WTC11 (cell line): ENCODE results near the gene SGK2. TPM values are rescaled to one million over a fixed set of nuclear protein-coding genes. Genes with fewer than 3 reads are reported as not detected.
"Not testable (repeated sequence)": the region's sequence is repeated elsewhere in the genome, so short reads cannot be mapped to it uniquely, and the experiment has no call there.

Experiments
- ATAC-seq: fragments of 200-7000 bp; cut with Tn5 transposase; 2 replicates; pipeline ENCODE4 v1.10.0; 2021; ENCODE audit warnings: mild to moderate bottlenecking, moderate library complexity
- CTCF ChIA-PET: fragments of 300-600 bp; sonication (Branson Sonifier 250); formaldehyde crosslinking; loops from one replicate; lab custom pipeline; 2021; ENCODE audit warnings: antibody characterized with exemption; lab: Charles Lee
- POLR2A ChIA-PET: fragments of 350-600 bp; sonication (Branson Sonifier 250); formaldehyde crosslinking; loops from one replicate; lab custom pipeline; 2021; ENCODE audit warnings: antibody characterized with exemption; lab: Charles Lee
- DNase-seq: peaks from one replicate; pipeline ENCODE4 v3.0.0; 2021; ENCODE audit warnings: low spot score
- H3K27ac Mint-ChIP-seq: 2 replicates; pipeline ENCODE4 v1.8.0; 2021; ENCODE audit warnings: mixed read lengths
- H3K27me3 Mint-ChIP-seq: 2 replicates; pipeline ENCODE4 v1.8.0; 2021; ENCODE audit warnings: low read depth, mild to moderate bottlenecking, moderate library complexity, mixed read lengths
- H3K36me3 Mint-ChIP-seq: 2 replicates; pipeline ENCODE4 v1.8.0; 2021; ENCODE audit warnings: mixed read lengths
- H3K4me1 Mint-ChIP-seq: 2 replicates; pipeline ENCODE4 v1.8.0; 2022; ENCODE audit warnings: mixed read lengths
- H3K4me3 Mint-ChIP-seq: 2 replicates; pipeline ENCODE4 v1.8.0; 2021; ENCODE audit warnings: mild to moderate bottlenecking, moderate library complexity, mixed read lengths
- H3K9me3 Mint-ChIP-seq: 2 replicates; pipeline ENCODE4 v1.8.0; 2021; ENCODE audit warnings: mixed read lengths
- AFF4 ChIP-seq: sonication (generic); formaldehyde crosslinking; IDR thresholded peaks from 2 replicates; pipeline ENCODE4 v1.8.1; 2023; ENCODE audit warnings: mild to moderate bottlenecking, missing genetic modification reagents, borderline replicate concordance
- CBFB ChIP-seq: sonication (generic); formaldehyde crosslinking; IDR thresholded peaks from 2 replicates; pipeline ENCODE4 v1.8.1; 2022; ENCODE audit warnings: mild to moderate bottlenecking, low read depth, missing genetic modification reagents
- CTCF ChIP-seq: fragments of 200-600 bp; IDR thresholded peaks from 2 replicates; pipeline ENCODE4 v1.8.0; 2022; ENCODE audit warnings: antibody characterized with exemption
- E2F5 ChIP-seq: sonication (generic); formaldehyde crosslinking; IDR thresholded peaks from 2 replicates; pipeline ENCODE4 v1.8.1; 2022; ENCODE audit warnings: mild to moderate bottlenecking, moderate library complexity, missing genetic modification reagents
- ETV6 ChIP-seq: sonication (generic); formaldehyde crosslinking; IDR thresholded peaks from 2 replicates; pipeline ENCODE4 v1.8.1; 2022; ENCODE audit warnings: mild to moderate bottlenecking, missing genetic modification reagents
- IRF1 ChIP-seq: sonication (generic); formaldehyde crosslinking; IDR thresholded peaks from 2 replicates; pipeline ENCODE4 v1.8.0; 2023; ENCODE audit warnings: missing genetic modification reagents
- IRF2 ChIP-seq: sonication (generic); formaldehyde crosslinking; IDR thresholded peaks from 2 replicates; pipeline ENCODE4 v1.8.0; 2022; ENCODE audit warnings: low read depth, missing genetic modification reagents, borderline replicate concordance
- NR3C1 ChIP-seq: sonication (generic); formaldehyde crosslinking; conservative IDR thresholded peaks from 2 replicates; pipeline ENCODE4 v1.8.1; 2023; ENCODE audit warnings: low read depth, mild to moderate bottlenecking, missing genetic modification reagents
- TCF7 ChIP-seq: sonication (generic); formaldehyde crosslinking; IDR thresholded peaks from 2 replicates; pipeline ENCODE4 v1.8.0; 2022; ENCODE audit warnings: mild to moderate bottlenecking, low read depth, missing genetic modification reagents, moderate library complexity
- TEAD1 ChIP-seq: sonication (generic); formaldehyde crosslinking; IDR thresholded peaks from 2 replicates; pipeline ENCODE4 v1.8.0; 2022; ENCODE audit warnings: mild to moderate bottlenecking, missing genetic modification reagents
- USF1 ChIP-seq: sonication (generic); formaldehyde crosslinking; IDR thresholded peaks from 2 replicates; pipeline ENCODE4 v1.8.0; 2022; ENCODE audit warnings: mild to moderate bottlenecking, missing genetic modification reagents
- ZMAT4 ChIP-seq: fragments of 250-450 bp; sonication (Bioruptor Pico); IDR thresholded peaks from 2 replicates; pipeline ENCODE4 v1.9.0; 2021; ENCODE audit warnings: mild to moderate bottlenecking
- ZNF138 ChIP-seq: sonication (generic); formaldehyde crosslinking; conservative IDR thresholded peaks from 2 replicates; pipeline ENCODE4 v1.8.1; 2022; ENCODE audit warnings: mild to moderate bottlenecking, moderate library complexity, missing genetic modification reagents
- ZNF219 ChIP-seq: sonication (generic); formaldehyde crosslinking; IDR thresholded peaks from 2 replicates; pipeline ENCODE4 v1.8.0; 2023; ENCODE audit warnings: missing genetic modification reagents, mild to moderate bottlenecking, borderline replicate concordance
- ZNF281 ChIP-seq: sonication (generic); formaldehyde crosslinking; IDR thresholded peaks from 2 replicates; pipeline ENCODE4 v1.8.0; 2023; ENCODE audit warnings: mild to moderate bottlenecking, missing genetic modification reagents
- ZNF396 ChIP-seq: fragments of 250-450 bp; sonication (Bioruptor Pico); IDR thresholded peaks from 2 replicates; pipeline ENCODE4 v1.8.0; 2021; ENCODE audit warnings: mild to moderate bottlenecking, moderate library complexity, borderline replicate concordance
- ZNF512 ChIP-seq: sonication (generic); formaldehyde crosslinking; IDR thresholded peaks from 2 replicates; pipeline ENCODE4 v1.8.1; 2022; ENCODE audit warnings: missing genetic modification reagents, borderline replicate concordance
- total RNA-seq: library from RNA; stranded (reverse); gene quantifications from 3 replicates; pipeline ENCODE4 v1.2.3, GENCODE V29; 2021

SGK2 gene
- total RNA-seq, 1 experiment from 2014 or later, result 0.74 TPM

GRCh38 chr20:43605715-43606114 is 46.9 kb downstream of the SGK2 start:
- CTCF ChIA-PET, result interaction anchor here (0.7 kb wide), 1 partner anchor 23 kb away, joined by 3 read pairs; no protein-coding TSS in a partner anchor
- no peaks in the 10 kb centered on the region for H3K27me3 Mint-ChIP-seq
- TF ChIP-seq CBFB (CRISPR knock-in tag) (no peak), USF1 (CRISPR knock-in tag) (no peak), ZNF396 (CRISPR knock-in tag) (no peak), E2F5 (no peak), ETV6 (CRISPR knock-in tag) (no peak), IRF2 (CRISPR knock-in tag) (no peak), TCF7 (CRISPR knock-in tag) (no peak), TEAD1 (CRISPR knock-in tag) (no peak), ZMAT4 (CRISPR knock-in tag) (no peak), CTCF (no peak), NR3C1 (CRISPR knock-in tag) (no peak)
- TF ChIP-seq, all 79 proteins: peak for 0
- DNase-seq (no peak), ATAC-seq (no peak)
- no peak overlapping the region for H3K27ac Mint-ChIP-seq
- no peak overlapping the region for H3K4me3 Mint-ChIP-seq
- POLR2A ChIA-PET, result interaction anchor here (0.7 kb wide), 1 partner anchor 525 kb away, joined by 3 read pairs; no protein-coding TSS in a partner anchor
- no peaks in the 10 kb centered on the region for H3K4me1 Mint-ChIP-seq
- no peaks in the 10 kb centered on the region for H3K9me3 Mint-ChIP-seq
- H3K36me3 Mint-ChIP-seq, result peaks cover 42% of the 10 kb centered on the region

GRCh38 chr20:43607278-43607677 is 48.5 kb downstream of the SGK2 start:
- peaks cover 47% of the 10 kb centered on the region for H3K36me3 Mint-ChIP-seq
- H3K4me3 Mint-ChIP-seq, ATAC-seq, H3K27ac Mint-ChIP-seq, CTCF ChIA-PET, H3K27me3 Mint-ChIP-seq, POLR2A ChIA-PET, DNase-seq, H3K9me3 Mint-ChIP-seq, H3K4me1 Mint-ChIP-seq: not testable (repeated sequence)

- ChIA-PET POLR2A (no interaction called here), CTCF (interaction anchor here (0.6 to 1.6 kb wide), 3 partner anchors 94 to 209 kb away, joined by 3 to 5 read pairs (median 3); no protein-coding TSS in a partner anchor)
- H3K27ac Mint-ChIP-seq, result no peak overlapping the region
- TF ChIP-seq ZNF512 (CRISPR knock-in tag), result no peak
- TF ChIP-seq AFF4 (CRISPR knock-in tag), result no peak
- no peak for TF ChIP-seq E2F5
- TF ChIP-seq ZNF281 (CRISPR knock-in tag), result no peak
- no peak for TF ChIP-seq IRF1 (CRISPR knock-in tag)
- TF ChIP-seq ZNF219 (CRISPR knock-in tag), result no peak
- TF ChIP-seq ZNF138 (CRISPR knock-in tag), result no peak
- no peak for TF ChIP-seq TEAD1 (CRISPR knock-in tag)
Observed at GRCh38 chr20:43631598-43631997, 72.8 kb downstream of the SGK2 start.

More at GRCh38 chr20:43631598-43631997, 72.8 kb downstream of the SGK2 start:
- H3K9me3 Mint-ChIP-seq, result no peaks in the 10 kb centered on the region
- no peaks in the 10 kb centered on the region for H3K27me3 Mint-ChIP-seq
- DNase-seq (no peak), ATAC-seq (no peak)
- peaks cover 29% of the 10 kb centered on the region for H3K36me3 Mint-ChIP-seq
- H3K4me1 Mint-ChIP-seq, result no peaks in the 10 kb centered on the region
- H3K4me3 Mint-ChIP-seq, result no peak overlapping the region
